ENCODE measurements around the gene ST3GAL2. TPM values are rescaled to one million over a fixed set of nuclear protein-coding genes. Genes with fewer than 3 reads are reported as not detected.

Gene ST3GAL2
- total and polyA plus RNA-seq, 9 of the 15 experiments (the other 6 are each of a cell fraction or from before 2014, with no cell fraction given) = 1.5 to 108 (median 34.3) TPM

DNA sequence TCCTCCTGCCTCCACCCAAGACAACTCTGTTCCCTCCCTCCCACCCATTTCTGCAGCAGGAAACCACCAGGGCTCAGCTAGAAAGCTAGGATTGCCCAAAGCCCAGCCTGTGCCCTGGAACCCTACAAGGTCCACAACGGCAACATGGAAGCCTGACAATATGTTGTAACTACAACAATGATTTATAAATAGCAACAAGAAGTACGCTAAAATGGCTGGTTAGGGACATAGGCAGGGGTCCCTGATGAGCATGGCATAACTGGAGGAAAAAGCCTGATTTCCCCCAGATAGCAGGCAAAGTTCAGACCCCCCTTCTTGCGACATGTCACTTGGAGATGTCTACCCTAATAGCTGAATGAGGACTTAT is 6.6 kb downstream of the ST3GAL2 start (continued):
- TF ChIP-seq, protein P1, sequence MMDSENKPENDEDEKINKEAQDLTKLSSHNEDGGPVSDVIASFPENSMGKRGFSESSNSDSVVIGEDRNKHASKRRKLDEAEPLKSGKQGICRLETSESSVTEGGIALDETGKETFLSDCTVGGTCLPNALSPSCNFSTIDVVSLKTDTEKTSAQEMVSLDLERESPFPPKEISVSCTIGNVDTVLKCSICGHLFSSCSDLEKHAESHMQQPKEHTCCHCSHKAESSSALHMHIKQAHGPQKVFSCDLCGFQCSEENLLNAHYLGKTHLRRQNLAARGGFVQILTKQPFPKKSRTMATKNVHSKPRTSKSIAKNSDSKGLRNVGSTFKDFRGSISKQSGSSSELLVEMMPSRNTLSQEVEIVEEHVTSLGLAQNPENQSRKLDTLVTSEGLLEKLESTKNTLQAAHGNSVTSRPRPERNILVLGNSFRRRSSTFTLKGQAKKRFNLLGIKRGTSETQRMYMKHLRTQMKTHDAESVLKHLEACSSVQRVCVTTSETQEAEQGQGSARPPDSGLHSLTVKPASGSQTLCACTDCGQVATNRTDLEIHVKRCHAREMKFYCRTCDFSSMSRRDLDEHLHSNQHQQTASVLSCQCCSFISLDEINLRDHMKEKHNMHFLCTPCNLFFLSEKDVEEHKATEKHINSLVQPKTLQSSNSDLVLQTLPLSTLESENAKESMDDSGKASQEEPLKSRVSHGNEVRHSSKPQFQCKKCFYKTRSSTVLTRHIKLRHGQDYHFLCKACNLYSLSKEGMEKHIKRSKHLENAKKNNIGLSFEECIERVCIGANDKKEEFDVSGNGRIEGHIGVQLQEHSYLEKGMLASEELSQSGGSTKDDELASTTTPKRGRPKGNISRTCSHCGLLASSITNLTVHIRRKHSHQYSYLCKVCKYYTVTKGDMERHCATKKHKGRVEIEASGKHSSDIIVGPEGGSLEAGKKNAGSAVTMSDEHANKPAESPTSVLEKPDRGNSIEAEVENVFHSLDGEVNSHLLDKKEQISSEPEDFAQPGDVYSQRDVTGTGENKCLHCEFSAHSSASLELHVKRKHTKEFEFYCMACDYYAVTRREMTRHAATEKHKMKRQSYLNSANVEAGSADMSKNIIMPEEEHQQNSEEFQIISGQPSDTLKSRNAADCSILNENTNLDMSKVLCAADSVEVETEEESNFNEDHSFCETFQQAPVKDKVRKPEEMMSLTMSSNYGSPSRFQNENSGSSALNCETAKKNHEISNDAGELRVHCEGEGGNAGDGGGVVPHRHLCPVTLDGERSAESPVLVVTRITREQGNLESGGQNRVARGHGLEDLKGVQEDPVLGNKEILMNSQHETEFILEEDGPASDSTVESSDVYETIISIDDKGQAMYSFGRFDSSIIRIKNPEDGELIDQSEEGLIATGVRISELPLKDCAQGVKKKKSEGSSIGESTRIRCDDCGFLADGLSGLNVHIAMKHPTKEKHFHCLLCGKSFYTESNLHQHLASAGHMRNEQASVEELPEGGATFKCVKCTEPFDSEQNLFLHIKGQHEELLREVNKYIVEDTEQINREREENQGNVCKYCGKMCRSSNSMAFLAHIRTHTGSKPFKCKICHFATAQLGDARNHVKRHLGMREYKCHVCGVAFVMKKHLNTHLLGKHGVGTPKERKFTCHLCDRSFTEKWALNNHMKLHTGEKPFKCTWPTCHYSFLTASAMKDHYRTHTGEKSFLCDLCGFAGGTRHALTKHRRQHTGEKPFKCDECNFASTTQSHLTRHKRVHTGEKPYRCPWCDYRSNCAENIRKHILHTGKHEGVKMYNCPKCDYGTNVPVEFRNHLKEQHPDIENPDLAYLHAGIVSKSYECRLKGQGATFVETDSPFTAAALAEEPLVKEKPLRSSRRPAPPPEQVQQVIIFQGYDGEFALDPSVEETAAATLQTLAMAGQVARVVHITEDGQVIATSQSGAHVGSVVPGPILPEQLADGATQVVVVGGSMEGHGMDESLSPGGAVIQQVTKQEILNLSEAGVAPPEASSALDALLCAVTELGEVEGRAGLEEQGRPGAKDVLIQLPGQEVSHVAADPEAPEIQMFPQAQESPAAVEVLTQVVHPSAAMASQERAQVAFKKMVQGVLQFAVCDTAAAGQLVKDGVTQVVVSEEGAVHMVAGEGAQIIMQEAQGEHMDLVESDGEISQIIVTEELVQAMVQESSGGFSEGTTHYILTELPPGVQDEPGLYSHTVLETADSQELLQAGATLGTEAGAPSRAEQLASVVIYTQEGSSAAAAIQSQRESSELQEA (IDR thresholded peaks at IDR 0.05; ENCODE audit: low read depth) = no peak
- TF ChIP-seq POLR2H (tag; IDR thresholded peaks at IDR 0.05; ENCODE audit: low read depth) = no peak
- no peak for TF ChIP-seq FOXK2 (conservative IDR thresholded peaks at IDR 0.05 in 1 of 2, IDR thresholded peaks at IDR 0.05 in 1 of 2; ENCODE audit: low read depth in 2 of 2)
- no peak for TF ChIP-seq SPI1 (IDR thresholded peaks at IDR 0.05; ENCODE audit: borderline replicate concordance, low read depth, low read length)
- no peak for TF ChIP-seq ZFX (CRISPR knock-in tag; IDR thresholded peaks at IDR 0.05)
- no peak for TF ChIP-seq SREBF2 (CRISPR knock-in tag; IDR thresholded peaks at IDR 0.05)
- TF ChIP-seq RBM34 (IDR thresholded peaks at IDR 0.05; ENCODE audit: borderline replicate concordance, insufficient read depth, low read length) = no peak
- no peak for TF ChIP-seq ZC3H8 (IDR thresholded peaks at IDR 0.05)
- TF ChIP-seq SUPT5H (IDR thresholded peaks at IDR 0.05) = no peak
- no peak for TF ChIP-seq ZNF586 (CRISPR knock-in tag; conservative IDR thresholded peaks at IDR 0.05)
- no peak for TF ChIP-seq YY1 (IDR thresholded peaks at IDR 0.05; ENCODE audit: borderline replicate concordance in 1 of 3, control insufficient read depth in 1 of 3, extremely low read depth in 1 of 3, insufficient read depth in 3 of 3, insufficient read length in 1 of 3, insufficient replicate concordance in 2 of 3, low read depth in 1 of 3, low read length in 2 of 3)
- TF ChIP-seq CHD2 (IDR thresholded peaks at IDR 0.05; ENCODE audit: low read depth, low read length) = no peak
- no peak for TF ChIP-seq CREB3L1 (IDR thresholded peaks at IDR 0.05; ENCODE audit: borderline replicate concordance, low read depth)
- no peak for TF ChIP-seq MTA1 (IDR thresholded peaks at IDR 0.05; ENCODE audit: borderline replicate concordance)
- TF ChIP-seq ZNF184 (CRISPR knock-in tag; IDR thresholded peaks at IDR 0.05) = no peak
- TF ChIP-seq HNRNPL (IDR thresholded peaks at IDR 0.05; ENCODE audit: low read depth, low read length) = no peak
- TF ChIP-seq CBX3 (IDR thresholded peaks at IDR 0.05; ENCODE audit: borderline replicate concordance in 1 of 2, low read length in 2 of 2) = no peak

Data from K562 (cell line).